ENCODE results near the gene TCP11L1.
A peak's percentile ranks its signal among the peaks of the same experiment; 100 is the strongest.

Gene TCP11L1

GRCh38 chr11:33039274-33040032 is at the start of gene TCP11L1:
Gene TCP11L1, plus strand, starts transcription at chr11:33039572. Its CDS starts 4,202 bp downstream, at chr11:33043774.
- FAIRE-seq = no peak

- no peak for FAIRE-seq
Measured at GRCh38 chr11:32990481-32990880, 48.9 kb upstream of the TCP11L1 start.

- no peak for FAIRE-seq
Measured at GRCh38 chr11:32991427-32991826, 47.9 kb upstream of the TCP11L1 start.

- FAIRE-seq = no peak
Measured at GRCh38 chr11:32991898-32992297, 47.5 kb upstream of the TCP11L1 start.

GRCh38 chr11:33000181-33000580 is 39.2 kb upstream of the TCP11L1 start:
- FAIRE-seq = no peak

- FAIRE-seq = no peak
Measured at GRCh38 chr11:33001281-33001680, 38.1 kb upstream of the TCP11L1 start.

GRCh38 chr11:33001751-33002542 is 37.4 kb upstream of the TCP11L1 start:
- no peak for FAIRE-seq

GRCh38 chr11:33005175-33005574 is 34.2 kb upstream of the TCP11L1 start:
- FAIRE-seq = no peak

- FAIRE-seq = no peak
Measured at GRCh38 chr11:33006010-33006409, 33.4 kb upstream of the TCP11L1 start.

GRCh38 chr11:33013755-33014154 is 25.6 kb upstream of the TCP11L1 start:
- no peak for FAIRE-seq

GRCh38 chr11:33015621-33016551 is 23.5 kb upstream of the TCP11L1 start, which contains the start of gene DEPDC7:
Gene DEPDC7, plus strand, starts transcription at chr11:33015878. Its CDS starts 78 bp downstream, at chr11:33015956.
- no peak for FAIRE-seq

- FAIRE-seq = no peak
Measured at GRCh38 chr11:33016654-33017053, 22.7 kb upstream of the TCP11L1 start.

- no peak for FAIRE-seq
Measured at GRCh38 chr11:33017478-33017877, 21.9 kb upstream of the TCP11L1 start.

- FAIRE-seq = no peak
Measured at GRCh38 chr11:33017965-33018364, 21.4 kb upstream of the TCP11L1 start.

- FAIRE-seq = no peak
Measured at GRCh38 chr11:33018840-33019239, 20.5 kb upstream of the TCP11L1 start.

- no peak for FAIRE-seq
Measured at GRCh38 chr11:33021501-33021900, 17.9 kb upstream of the TCP11L1 start.

GRCh38 chr11:33021937-33022336 is 17.4 kb upstream of the TCP11L1 start:
- FAIRE-seq = no peak

- FAIRE-seq = no peak
Measured at GRCh38 chr11:33025339-33025722, 14.0 kb upstream of the TCP11L1 start.

GRCh38 chr11:33027233-33027632 is 12.1 kb upstream of the TCP11L1 start:
- FAIRE-seq = no peak

GRCh38 chr11:33027846-33028536 is 11.4 kb upstream of the TCP11L1 start:
- FAIRE-seq = peak; percentile 15

GRCh38 chr11:33028537-33028914 is 10.8 kb upstream of the TCP11L1 start:
- FAIRE-seq = peak; percentile 25

GRCh38 chr11:33029218-33029617 is 10.2 kb upstream of the TCP11L1 start:
- peak; percentile 21 for FAIRE-seq
